ENCODE data around the gene KCNN3. TPM values are rescaled to one million over a fixed set of nuclear protein-coding genes. Genes with fewer than 3 reads are reported as not detected.

KCNN3 gene
- total and polyA plus RNA-seq, 2 of the 8 experiments (the other 6 are each of a cell fraction or from before 2014, with no cell fraction given): 2.8 to 3.7 TPM

DNA sequence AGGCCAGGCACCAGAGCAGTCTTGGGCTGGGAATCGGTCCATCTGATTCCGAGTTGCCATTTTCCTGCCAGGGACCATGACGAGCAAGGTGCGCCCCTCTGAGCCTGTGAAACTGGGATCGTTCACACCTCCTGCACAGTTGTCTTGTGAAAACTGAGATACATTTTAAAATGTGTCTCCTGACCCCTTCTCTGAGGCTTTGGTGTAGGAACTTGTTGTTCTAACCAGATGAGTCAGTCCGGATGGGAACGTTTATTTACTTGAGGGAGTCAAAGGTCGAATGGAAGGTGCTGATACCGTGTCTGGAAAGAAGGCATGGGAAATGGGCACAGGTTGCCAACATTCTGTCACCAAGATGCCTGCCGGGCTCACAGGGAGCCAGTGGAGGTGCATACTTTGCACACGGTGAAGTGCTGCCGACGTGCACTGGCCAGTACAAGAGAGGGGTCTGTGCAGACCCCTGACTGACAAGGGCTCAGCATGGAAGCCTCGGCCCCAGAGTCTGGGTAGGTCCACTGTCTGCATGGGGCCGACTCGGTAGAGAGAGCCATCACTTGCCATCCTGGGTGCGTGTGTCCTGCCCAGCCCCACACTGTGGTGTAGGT, 7.4 kb upstream of the KCNN3 start:
- Histone ChIP-seq H3K23ac (ENCODE audit: insufficient read length) (no peak overlapping the region), H4K8ac (ENCODE audit: extremely low read depth, insufficient read depth, low read length) (peak overlapping the region; percentile 23; the same call in 1 of the 2 replicates), H2BK120ac (replicated peaks; ENCODE audit: low read depth, low read length) (no peak overlapping the region), H3K56ac (replicated peaks; ENCODE audit: insufficient read length, low read depth, low read length) (no peak overlapping the region), H3K9ac (replicated peaks in 1 of 4; ENCODE audit: extremely low read depth in 1 of 4, low read depth in 3 of 4, low read length in 3 of 4) (no peak overlapping the region), H3K4me3 (ENCODE audit: extremely low read depth in 1 of 4, insufficient read depth in 2 of 4, low read depth in 3 of 4, low read length in 4 of 4) (no peak overlapping the region), H3K79me1 (ENCODE audit: low read depth, low read length) (no peaks in the 10 kb centered on the region), H3K18ac (ENCODE audit: extremely low read depth, low read length) (no peak overlapping the region), H4K5ac (ENCODE audit: insufficient read length, low read depth, low read length) (no peak overlapping the region), H2AFZ (ENCODE audit: low read length) (no peak overlapping the region), H2BK5ac (ENCODE audit: low read depth, low read length) (no peak overlapping the region), H3K4me1 (replicated peaks in 1 of 4; ENCODE audit: control insufficient read depth in 3 of 4, insufficient read depth in 4 of 4, low read length in 3 of 4) (peaks cover 0 to 6% (median 0%) of the 10 kb centered on the region in 4 experiments; a peak in 1 of 7 replicates), H2BK12ac (ENCODE audit: low read depth, low read length) (no peak overlapping the region), H2BK15ac (ENCODE audit: low read length) (no peak overlapping the region), H4K91ac (replicated peaks; ENCODE audit: insufficient read length, low read length) (no peak overlapping the region), H4K20me1 (replicated peaks in 1 of 2; ENCODE audit: control insufficient read depth in 1 of 2, insufficient read depth in 2 of 2, low read length in 2 of 2) (no peaks in the 10 kb centered on the region), H3K27me3 (replicated peaks in 1 of 4; ENCODE audit: control insufficient read depth in 3 of 4, extremely low read depth in 1 of 4, insufficient read depth in 3 of 4, low read length in 3 of 4) (no peaks in the 10 kb centered on the region), H3K36me3 (ENCODE audit: control insufficient read depth in 2 of 4, insufficient read depth in 4 of 4, low read length in 3 of 4) (no peaks in the 10 kb centered on the region), H3K23me2 (ENCODE audit: low read depth, low read length) (peaks cover 2% of the 10 kb centered on the region; the same call in 1 of the 2 replicates), H2BK20ac (ENCODE audit: low read length) (no peak overlapping the region), H3K4ac (replicated peaks; ENCODE audit: insufficient read length, low read depth, low read length) (no peak overlapping the region), H3K27ac (ENCODE audit: low read depth, low read length) (no peak overlapping the region), H2AK5ac (ENCODE audit: low read depth, low read length) (no peak overlapping the region), H3K79me2 (ENCODE audit: control insufficient read depth in 1 of 2, insufficient read depth in 2 of 2, low read length in 2 of 2) (no peaks in the 10 kb centered on the region), H3K14ac (ENCODE audit: insufficient read length) (no peak overlapping the region), H3K4me2 (ENCODE audit: insufficient read depth in 1 of 2, low read depth in 2 of 2, low read length in 2 of 2) (no peak overlapping the region), H3K9me3 (ENCODE audit: insufficient read depth in 2 of 2, low read depth in 1 of 2, low read length in 1 of 2) (no peaks in the 10 kb centered on the region)
- DNase-seq (ENCODE audit: low read depth in 1 of 2, low spot score in 2 of 2) (no peak), FAIRE-seq (no peak)
- POLR2A ChIA-PET (ENCODE audit: partially characterized antibody): no interaction called here
- CTCF ChIA-PET (ENCODE audit: partially characterized antibody): interaction anchor here (1.1 to 4.6 kb wide), 14 partner anchors 11 to 318 kb away, joined by 3 to 39 read pairs (median 8); no protein-coding TSS in a partner anchor
- 89% methylated on average over 17 of the region's 17 CpGs; no CpG with 5 or more reads in 1 of the 2 experiments for WGBS, 2 experiments (ENCODE audit: extremely low coverage in 1 of 2, insufficient coverage in 1 of 2, insufficient read length in 1 of 2, insufficient replicate concordance in 2 of 2, low coverage in 1 of 2, low lambda C conversion rate in 2 of 2, missing lambda C conversion rate in 1 of 2)
- TF ChIP-seq GABPA (IDR thresholded peaks at IDR 0.05; ENCODE audit: borderline replicate concordance, insufficient read depth, low read length): no peak
- no peak for TF ChIP-seq ASH2L (IDR thresholded peaks at IDR 0.05; ENCODE audit: low read length)
- TF ChIP-seq EGR1 (IDR thresholded peaks at IDR 0.05; ENCODE audit: borderline replicate concordance, low read depth, low read length): no peak
- TF ChIP-seq TAF1 (IDR thresholded peaks at IDR 0.05; ENCODE audit: low read depth, low read length): no peak
- TF ChIP-seq RBBP5 (IDR thresholded peaks at IDR 0.05; ENCODE audit: borderline replicate concordance, low read depth, low read length): no peak
- no peak for TF ChIP-seq MAFK (IDR thresholded peaks at IDR 0.05; ENCODE audit: low read depth, low read length)
- TF ChIP-seq, protein P1, sequence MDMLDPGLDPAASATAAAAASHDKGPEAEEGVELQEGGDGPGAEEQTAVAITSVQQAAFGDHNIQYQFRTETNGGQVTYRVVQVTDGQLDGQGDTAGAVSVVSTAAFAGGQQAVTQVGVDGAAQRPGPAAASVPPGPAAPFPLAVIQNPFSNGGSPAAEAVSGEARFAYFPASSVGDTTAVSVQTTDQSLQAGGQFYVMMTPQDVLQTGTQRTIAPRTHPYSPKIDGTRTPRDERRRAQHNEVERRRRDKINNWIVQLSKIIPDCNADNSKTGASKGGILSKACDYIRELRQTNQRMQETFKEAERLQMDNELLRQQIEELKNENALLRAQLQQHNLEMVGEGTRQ (IDR thresholded peaks at IDR 0.05; ENCODE audit: low read length): no peak
- TF ChIP-seq SUZ12 (IDR thresholded peaks at IDR 0.05; ENCODE audit: low read length): no peak
- TF ChIP-seq KDM5A (IDR thresholded peaks at IDR 0.05; ENCODE audit: low read length): no peak
- no peak for TF ChIP-seq RAD21 (IDR thresholded peaks at IDR 0.05 in 1 of 2, conservative IDR thresholded peaks at IDR 0.05 in 1 of 2; ENCODE audit: low read depth in 2 of 2, low read length in 2 of 2)
- no peak for TF ChIP-seq CHD1 (IDR thresholded peaks at IDR 0.05; ENCODE audit: low read depth, low read length)
